ENCODE data around the gene SPRYD3.

GRCh38 chr12:53059434-53060063 is 19.6 kb downstream of the SPRYD3 start:
- TF ChIP-seq CTCF (conservative IDR thresholded peaks at IDR 0.05; ENCODE audit: low read depth, low read length) (no peak), EZH2 (IDR thresholded peaks at IDR 0.05; ENCODE audit: low read length, unreplicated experiment) (no peak)

Measured in PC-3 (cell line).